H1 (cell line): ENCODE data around the gene METTL8. TPM values are rescaled to one million over a fixed set of nuclear protein-coding genes. Genes with fewer than 3 reads are reported as not detected.

Experiments used
- POLR2A ChIP-seq, 2 experiments: IDR thresholded peaks; 1 replicate in 1 of 2; 2 replicates in 1 of 2; pipeline ENCODE4 v1.6.1; 2011; ENCODE audit warnings: low read depth in 2 of 2, low read length in 2 of 2, mild to moderate bottlenecking in 2 of 2; ENCODE audit errors: control extremely low read depth in 1 of 2
- SAP30 ChIP-seq: fragments of 300-600 bp; sonication (generic); IDR thresholded peaks from 2 replicates; pipeline ENCODE4 v1.7.1; 2012; ENCODE audit warnings: low read length, moderate library complexity, mild to moderate bottlenecking, inconsistent platforms; ENCODE audit not compliant: insufficient read depth, insufficient replicate concordance
- TAF1 ChIP-seq: IDR thresholded peaks from 2 replicates; pipeline ENCODE4 v1.6.1; 2011; ENCODE audit warnings: mild to moderate bottlenecking, low read depth, low read length
- TEAD4 ChIP-seq: IDR thresholded peaks from 2 replicates; pipeline ENCODE4 v1.6.1; 2012; ENCODE audit warnings: low read depth, low read length, inconsistent platforms, mixed read lengths
- YY1 ChIP-seq: IDR thresholded peaks from 2 replicates; pipeline ENCODE4 v1.6.1; 2011; ENCODE audit warnings: low read depth, mild to moderate bottlenecking, low read length
- polyA plus RNA-seq, 7 experiments: library from polyadenylated mRNA; depleted of rRNA in 3 of 7; stranded (reverse) in 5 of 7; unstranded in 2 of 7; fragments of >200 nt in 5 of 7; fragments of 200-250 nt in 2 of 7; gene quantifications; 1 replicate in 5 of 7; 2 replicates in 1 of 7; 4 replicates in 1 of 7; pipeline versions ENCODE4 v1.2.1 to v1.2.3, GENCODE V29; 2011 to 2013; ENCODE audit warnings: missing spikeins in 2 of 7, mixed read lengths in 2 of 7
- total RNA-seq: library from RNA; stranded (reverse); fragmentation: NEBNext Ultra II Directional; extraction: Animal tissue kit (Norgen Biotek cat#: 25700); gene quantifications from 2 replicates; pipeline ENCODE4 v1.2.1, GENCODE V29; 2021

The METTL8 gene
- total and polyA plus RNA-seq, 2 of the 8 experiments (the other 6 are each of a cell fraction or from before 2014, with no cell fraction given), result 17.6 to 79.7 TPM

GRCh38 chr2:171402906-171403580 is 30.7 kb downstream of the METTL8 start (continued):
- TF ChIP-seq YY1 (no peak), SAP30 (no peak), POLR2A (IDR thresholded peaks at IDR 0.05; ENCODE audit: control extremely low read depth in 1 of 2, low read depth in 2 of 2, low read length in 2 of 2) (no peak), TAF1 (no peak), TEAD4 (no peak)
